Parathyroid adenoma (tissue), 2 donors: ENCODE data around the gene SEC16A.

Source experiments
- H2AFZ ChIP-seq: fragments of 300-600 bp; sonication (generic); one replicate; pipeline ENCODE4 v1.7.0; 2017; ENCODE audit warnings: antibody characterized with exemption, mild to moderate bottlenecking
- H3K27ac ChIP-seq: fragments of 300-600 bp; sonication (generic); one replicate; pipeline ENCODE4 v1.7.0; 2017
- H3K27me3 ChIP-seq: fragments of 300-600 bp; sonication (generic); one replicate; pipeline ENCODE4 v1.7.0; 2017; ENCODE audit warnings: low read length; ENCODE audit not compliant: control insufficient read depth, insufficient read depth
- H3K36me3 ChIP-seq: fragments of 300-600 bp; sonication (generic); one replicate; pipeline ENCODE4 v1.7.0; 2017; ENCODE audit warnings: low read length; ENCODE audit not compliant: control insufficient read depth, insufficient read depth
- H3K4me1 ChIP-seq: fragments of 300-600 bp; sonication (generic); one replicate; pipeline ENCODE4 v1.7.0; 2017; ENCODE audit warnings: control low read depth
- H3K4me2 ChIP-seq: fragments of 300-600 bp; sonication (generic); one replicate; pipeline ENCODE4 v1.7.0; 2017; ENCODE audit warnings: low read length
- H3K4me3 ChIP-seq: fragments of 300-600 bp; sonication (generic); one replicate; pipeline ENCODE4 v1.7.0; 2017; ENCODE audit warnings: low read depth, low read length
- H3K79me2 ChIP-seq: fragments of 300-600 bp; sonication (generic); one replicate; pipeline ENCODE4 v1.7.0; 2017; ENCODE audit warnings: control low read depth
- H3K9ac ChIP-seq: fragments of 300-600 bp; sonication (generic); one replicate; pipeline ENCODE4 v1.7.0; 2017; ENCODE audit warnings: mild to moderate bottlenecking
- H3K9me3 ChIP-seq: fragments of 300-600 bp; sonication (generic); one replicate; pipeline ENCODE4 v1.7.0; 2017; ENCODE audit warnings: low read length; ENCODE audit not compliant: control insufficient read depth
- TF ChIP-seq, protein P1 (sequence below): fragments of 300-600 bp; sonication (generic); IDR thresholded peaks from one replicate; pipeline ENCODE4 v1.7.0; 2017; ENCODE audit warnings: antibody characterized with exemption, mild to moderate bottlenecking
- donor health status: primary hyperparathyroidism.

SEC16A gene

DNA sequence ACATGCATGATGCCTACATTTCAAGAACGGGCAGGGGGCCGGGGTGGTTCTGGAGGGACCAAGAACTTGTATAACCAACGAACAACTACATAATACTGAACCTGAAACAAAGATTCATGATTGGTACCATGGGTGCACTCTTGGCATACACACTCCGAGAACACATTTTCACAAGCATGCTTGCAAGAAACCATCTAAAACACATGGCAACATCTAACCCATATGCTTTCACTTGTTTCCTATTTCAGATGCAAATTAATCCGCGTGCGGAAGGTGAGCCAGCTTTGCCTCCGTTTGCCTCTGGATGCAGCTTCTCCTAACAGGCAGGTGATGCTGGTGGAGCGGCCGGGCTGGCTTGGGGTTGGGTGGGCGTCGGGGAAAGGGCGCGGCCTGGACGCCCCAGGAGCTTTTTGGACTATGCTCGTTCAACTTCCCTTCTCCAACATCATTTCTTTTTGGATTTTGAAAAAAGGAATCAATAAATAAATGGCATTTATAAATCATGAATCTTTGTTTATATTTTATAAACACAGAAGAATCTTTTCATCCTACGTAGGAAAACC is 12.5 kb upstream of the SEC16A start:
- TF ChIP-seq, protein P1, sequence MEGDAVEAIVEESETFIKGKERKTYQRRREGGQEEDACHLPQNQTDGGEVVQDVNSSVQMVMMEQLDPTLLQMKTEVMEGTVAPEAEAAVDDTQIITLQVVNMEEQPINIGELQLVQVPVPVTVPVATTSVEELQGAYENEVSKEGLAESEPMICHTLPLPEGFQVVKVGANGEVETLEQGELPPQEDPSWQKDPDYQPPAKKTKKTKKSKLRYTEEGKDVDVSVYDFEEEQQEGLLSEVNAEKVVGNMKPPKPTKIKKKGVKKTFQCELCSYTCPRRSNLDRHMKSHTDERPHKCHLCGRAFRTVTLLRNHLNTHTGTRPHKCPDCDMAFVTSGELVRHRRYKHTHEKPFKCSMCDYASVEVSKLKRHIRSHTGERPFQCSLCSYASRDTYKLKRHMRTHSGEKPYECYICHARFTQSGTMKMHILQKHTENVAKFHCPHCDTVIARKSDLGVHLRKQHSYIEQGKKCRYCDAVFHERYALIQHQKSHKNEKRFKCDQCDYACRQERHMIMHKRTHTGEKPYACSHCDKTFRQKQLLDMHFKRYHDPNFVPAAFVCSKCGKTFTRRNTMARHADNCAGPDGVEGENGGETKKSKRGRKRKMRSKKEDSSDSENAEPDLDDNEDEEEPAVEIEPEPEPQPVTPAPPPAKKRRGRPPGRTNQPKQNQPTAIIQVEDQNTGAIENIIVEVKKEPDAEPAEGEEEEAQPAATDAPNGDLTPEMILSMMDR: no peak
- no peaks in the 10 kb centered on the region for H3K36me3 ChIP-seq
- H3K9ac ChIP-seq: no peak overlapping the region

DNA sequence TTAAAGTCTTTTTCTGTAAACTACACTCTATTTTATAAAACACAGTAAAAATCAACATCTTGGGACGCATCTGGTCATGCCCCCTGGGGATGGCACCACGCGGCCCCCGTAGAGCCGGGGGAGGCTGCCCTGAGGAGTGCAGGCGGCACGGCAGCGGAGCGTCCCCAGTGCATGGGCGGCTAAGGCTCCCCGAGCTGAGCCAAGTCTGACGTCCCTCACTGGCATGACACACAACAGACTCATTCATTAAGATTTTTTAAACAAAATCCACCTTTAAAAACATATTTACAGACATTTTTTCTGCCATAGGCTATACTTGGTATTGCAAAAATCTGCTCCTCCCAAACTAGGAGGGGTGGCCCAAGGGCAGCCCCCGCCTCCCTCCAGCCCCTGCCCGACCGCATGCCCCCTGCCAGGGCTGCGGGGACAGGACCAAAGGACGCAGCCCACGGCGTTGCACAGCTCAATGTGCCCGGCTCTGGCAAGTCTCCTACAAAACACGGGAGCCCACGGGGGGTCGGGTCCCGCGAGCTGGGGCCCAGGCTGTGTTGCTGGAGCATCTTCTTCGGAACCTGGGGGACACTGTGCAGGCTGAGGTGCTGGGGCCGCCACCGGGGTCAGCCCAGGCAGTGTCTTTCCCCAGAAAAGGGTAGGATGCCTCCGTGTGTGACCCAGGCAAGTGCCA is 11.8 kb upstream of the SEC16A start:
- TF ChIP-seq, protein P1: no peak
- H3K36me3 ChIP-seq: no peaks in the 10 kb centered on the region
- no peak overlapping the region for H3K4me2 ChIP-seq
- no peaks in the 10 kb centered on the region for H3K9me3 ChIP-seq
- H3K4me3 ChIP-seq: no peak overlapping the region
- H3K4me1 ChIP-seq: no peaks in the 10 kb centered on the region
- H3K79me2 ChIP-seq: no peaks in the 10 kb centered on the region
- H2AFZ ChIP-seq: no peak overlapping the region
- H3K27ac ChIP-seq: no peak overlapping the region
- H3K27me3 ChIP-seq: no peaks in the 10 kb centered on the region
- no peak overlapping the region for H3K9ac ChIP-seq

More for the DNA sequence above, 12.5 kb upstream of the SEC16A start:
- Histone ChIP-seq H3K79me2 (no peaks in the 10 kb centered on the region), H3K9me3 (no peaks in the 10 kb centered on the region), H3K27ac (no peak overlapping the region), H3K27me3 (no peaks in the 10 kb centered on the region), H2AFZ (no peak overlapping the region), H3K4me1 (no peaks in the 10 kb centered on the region), H3K4me2 (no peak overlapping the region), H3K4me3 (no peak overlapping the region)

DNA sequence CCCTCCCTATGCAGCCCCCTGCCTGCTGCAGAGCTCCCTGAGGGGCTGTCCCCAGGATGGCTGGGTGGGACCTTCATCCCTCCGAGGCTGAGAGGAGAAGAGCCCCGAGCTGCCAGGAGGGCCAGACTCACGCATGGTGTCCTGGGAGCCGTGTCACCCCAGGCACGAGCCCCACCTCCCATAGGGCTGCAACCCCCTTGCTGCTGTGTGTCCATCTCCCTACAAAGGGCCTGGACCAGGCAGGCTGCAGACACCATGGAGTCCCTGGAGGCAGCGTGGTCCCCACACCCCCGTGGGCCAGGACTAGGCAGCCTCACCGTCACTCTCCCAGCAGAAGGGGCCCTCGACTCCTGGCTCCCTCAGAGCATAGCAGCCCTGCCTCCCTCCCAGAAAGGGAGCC is 11.2 kb upstream of the SEC16A start:
- no peaks in the 10 kb centered on the region for H3K36me3 ChIP-seq
- no peak overlapping the region for H2AFZ ChIP-seq
- no peak overlapping the region for H3K4me2 ChIP-seq
- H3K27me3 ChIP-seq: no peaks in the 10 kb centered on the region
- no peak overlapping the region for H3K27ac ChIP-seq
- TF ChIP-seq, protein P1: no peak
- no peak overlapping the region for H3K9ac ChIP-seq
- H3K4me3 ChIP-seq: no peak overlapping the region
- H3K79me2 ChIP-seq: no peaks in the 10 kb centered on the region
- H3K4me1 ChIP-seq: no peaks in the 10 kb centered on the region
- no peaks in the 10 kb centered on the region for H3K9me3 ChIP-seq

DNA sequence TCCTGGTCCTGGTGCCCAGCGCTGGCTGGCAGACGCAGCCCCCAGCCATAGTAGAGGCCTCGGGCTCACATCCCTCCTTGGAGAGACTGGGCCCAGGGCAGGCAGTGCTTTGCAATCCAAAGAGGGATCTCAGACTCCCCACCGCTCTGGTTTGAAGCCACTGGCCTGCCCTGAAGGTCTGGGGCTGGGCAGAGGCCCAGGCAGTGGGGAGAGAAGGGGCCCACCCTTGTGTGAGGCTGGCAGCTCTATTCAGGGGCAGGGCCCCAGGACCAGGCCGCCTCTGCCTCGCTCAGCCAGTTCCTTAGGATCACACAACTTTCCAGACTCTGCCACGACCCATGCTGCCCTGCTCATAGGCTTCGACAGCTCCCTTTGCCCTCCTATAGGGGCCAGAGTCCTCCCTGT is 10.7 kb upstream of the SEC16A start:
- no peak overlapping the region for H3K27ac ChIP-seq
- TF ChIP-seq, protein P1: no peak
- no peak overlapping the region for H3K4me2 ChIP-seq
- no peaks in the 10 kb centered on the region for H3K36me3 ChIP-seq
- H3K9ac ChIP-seq: no peak overlapping the region
- H3K27me3 ChIP-seq: no peaks in the 10 kb centered on the region
- H3K79me2 ChIP-seq: no peaks in the 10 kb centered on the region
- no peak overlapping the region for H2AFZ ChIP-seq
- no peak overlapping the region for H3K4me3 ChIP-seq
- H3K4me1 ChIP-seq: no peaks in the 10 kb centered on the region
- H3K9me3 ChIP-seq: no peaks in the 10 kb centered on the region
